HL-60 (cell line): ENCODE data around the gene OR8H2.

Experiments
- CTCF ChIP-seq: IDR thresholded peaks from one replicate; pipeline ENCODE4 v1.5.1; 2011; ENCODE audit warnings: low read length, control low read depth, inconsistent platforms; ENCODE audit not compliant: insufficient read depth
- GABPA ChIP-seq: IDR thresholded peaks from 2 replicates; pipeline ENCODE4 v1.6.1; 2012; ENCODE audit warnings: low read depth
- POLR2AphosphoS5 ChIP-seq: IDR thresholded peaks from 2 replicates; pipeline ENCODE4 v1.6.1; 2012; ENCODE audit warnings: low read depth
- REST ChIP-seq: IDR thresholded peaks from 2 replicates; pipeline ENCODE4 v1.6.1; 2012; ENCODE audit warnings: low read depth; ENCODE audit not compliant: insufficient replicate concordance
- SPI1 ChIP-seq: IDR thresholded peaks from 2 replicates; pipeline ENCODE4 v1.6.1; 2012; ENCODE audit warnings: low read depth, mild to moderate bottlenecking, borderline replicate concordance

- TF ChIP-seq REST (no peak), CTCF (no peak), POLR2AphosphoS5 (no peak), GABPA (no peak), SPI1 (no peak)
Observed at GRCh38 chr11:56140151-56140661, 36.7 kb downstream of the OR8H2 start, which contains the start of gene OR8J3.
